Amniotic epithelial cell (primary cell): ENCODE results near the gene BRMS1L.

ENCODE experiments used
- DNase-seq: peaks from one replicate; pipeline ENCODE4 v3.0.0-alpha.2; 2010; ENCODE audit warnings: low read depth

BRMS1L gene

GRCh38 chr14:35865611-35866324, 39.6 kb downstream of the BRMS1L start:
- peak; percentile 58 for DNase-seq

DNA sequence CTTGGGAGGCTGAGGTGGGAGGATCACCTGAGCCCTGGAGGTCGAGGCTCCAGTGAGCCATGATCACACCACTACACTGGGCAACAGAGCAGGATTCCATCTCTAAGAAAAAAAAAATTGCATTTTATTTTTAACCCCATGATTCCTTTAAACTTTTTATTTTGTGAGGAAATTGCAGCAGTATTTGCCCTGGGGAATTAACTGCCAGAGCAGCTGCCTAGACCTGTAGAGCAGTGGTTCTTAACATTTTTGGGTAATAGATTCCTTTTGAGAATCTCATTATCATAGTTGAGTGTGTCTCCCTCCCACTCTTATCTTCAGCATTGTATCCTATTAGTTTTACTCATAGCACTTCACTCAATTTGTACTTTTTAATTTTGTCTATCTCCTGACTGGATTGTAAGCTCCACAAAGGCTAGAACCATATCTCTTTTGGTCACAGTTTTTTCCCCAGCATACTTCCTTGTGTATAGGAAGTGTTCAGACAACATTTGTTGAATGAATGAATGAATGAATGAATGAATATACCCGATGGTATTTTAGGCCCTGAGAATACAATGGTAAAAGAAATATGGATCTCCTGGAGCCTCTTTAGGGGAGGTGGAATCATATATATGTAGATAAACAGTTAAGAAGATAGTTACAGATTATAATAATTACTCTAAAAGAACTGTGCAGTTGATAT, 40.6 kb downstream of the BRMS1L start:
- DNase-seq = no peak

DNA sequence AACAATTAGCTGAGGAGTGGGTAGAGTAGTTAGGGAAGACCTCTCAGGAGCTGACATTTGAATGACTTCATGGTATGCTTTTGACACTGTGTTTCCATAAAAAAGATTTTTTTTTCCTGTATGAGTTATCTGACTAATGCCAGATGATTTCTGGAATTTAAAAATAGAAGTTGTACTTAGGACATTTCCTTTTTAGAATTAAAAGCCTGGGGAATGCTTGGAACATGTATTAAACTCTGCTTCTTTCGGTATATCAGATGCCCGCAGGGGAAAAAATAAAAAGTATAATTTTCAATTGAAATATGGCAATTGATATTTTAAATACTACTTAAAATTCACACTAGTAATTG, 41.1 kb downstream of the BRMS1L start:
- DNase-seq = no peak

DNA sequence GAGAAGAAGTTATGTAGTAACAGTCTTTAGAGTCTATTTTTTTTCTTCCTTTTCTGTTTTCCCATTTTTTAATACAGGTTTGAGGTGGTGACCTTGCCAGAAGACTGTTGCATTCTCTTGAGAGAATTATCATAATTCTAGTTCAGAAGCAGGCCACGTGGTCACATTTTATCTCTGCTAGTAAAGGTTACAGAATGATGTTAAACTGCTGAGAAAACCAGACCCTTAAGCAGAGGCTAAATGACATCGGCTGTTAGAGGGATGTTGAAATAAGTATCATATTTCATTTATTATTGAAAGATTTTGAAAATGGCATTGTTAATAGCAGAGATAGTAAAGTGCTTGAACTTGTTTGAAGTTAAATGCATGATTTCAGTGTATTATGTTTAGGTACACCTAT, 49.2 kb downstream of the BRMS1L start:
- peak; percentile 51 for DNase-seq

DNA sequence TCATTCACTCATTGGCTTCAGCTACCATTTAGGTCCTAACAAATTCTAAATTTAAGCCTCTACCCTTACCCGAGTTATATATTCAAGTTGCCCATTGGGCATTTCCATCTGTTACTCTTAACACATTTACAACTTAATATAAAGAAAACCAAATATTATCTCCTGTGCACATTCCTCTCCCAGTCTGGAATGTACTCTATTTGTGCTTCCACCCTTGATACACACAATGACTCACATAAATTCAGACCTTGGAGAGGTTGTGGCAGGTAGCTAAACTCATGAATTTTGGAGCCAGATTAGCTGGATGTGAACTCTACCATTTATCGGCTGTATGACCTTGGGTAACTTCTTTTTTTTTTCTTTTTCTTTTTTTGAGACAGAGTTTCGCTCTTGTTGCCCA, 51.1 kb downstream of the BRMS1L start:
- peak; percentile 56 for DNase-seq

DNA sequence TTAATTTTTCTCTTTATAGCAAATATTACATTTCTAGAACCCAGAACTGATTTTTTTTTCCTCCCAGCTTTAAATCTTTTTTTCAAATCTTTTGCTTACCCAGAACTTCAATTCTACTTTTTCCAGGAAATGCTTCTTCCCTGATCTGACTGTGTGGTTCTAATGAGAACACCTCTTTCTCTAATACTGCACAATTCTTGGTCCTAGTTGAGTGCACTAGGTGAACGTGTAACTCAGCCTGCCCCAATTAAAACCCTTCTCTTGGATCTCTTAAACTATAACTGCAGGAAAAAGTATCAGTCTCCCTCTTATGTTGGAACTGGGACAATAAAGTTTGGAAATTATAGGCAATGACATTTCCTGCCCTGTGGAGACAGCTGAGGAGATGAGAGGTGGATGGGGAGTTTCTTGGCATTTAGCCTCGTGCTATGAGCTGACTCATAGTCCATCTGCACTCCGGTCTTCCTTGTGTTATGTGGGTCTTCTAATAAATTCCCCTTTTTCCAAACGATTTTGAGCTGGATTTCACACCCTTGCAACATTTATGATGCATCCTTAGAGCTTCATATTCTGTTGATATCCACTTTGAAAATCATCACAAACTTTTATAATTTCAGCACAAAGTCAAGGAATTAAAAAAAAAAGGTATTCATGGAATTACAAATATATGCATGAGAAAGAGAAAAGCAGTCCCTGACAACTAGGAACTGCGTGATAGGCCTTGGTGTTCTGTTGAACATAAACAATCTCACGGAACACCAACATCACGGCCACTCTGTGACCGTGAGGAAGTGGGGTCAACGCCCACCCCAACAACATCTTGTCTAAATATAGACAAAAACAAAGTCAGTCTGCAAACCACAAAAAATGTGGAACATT, 52.4 kb downstream of the BRMS1L start:
- DNase-seq = peak; percentile 84

- DNase-seq = peak; percentile 42
Observed at GRCh38 chr14:35879151-35879648, 53.1 kb downstream of the BRMS1L start.

- DNase-seq = peak; percentile 17
Observed at GRCh38 chr14:35879654-35880249, 53.6 kb downstream of the BRMS1L start.

- DNase-seq = no peak
Observed at GRCh38 chr14:35881280-35881679, 55.1 kb downstream of the BRMS1L start.

- DNase-seq = peak; percentile 19
Observed at GRCh38 chr14:35883677-35884293, 57.6 kb downstream of the BRMS1L start.

DNA sequence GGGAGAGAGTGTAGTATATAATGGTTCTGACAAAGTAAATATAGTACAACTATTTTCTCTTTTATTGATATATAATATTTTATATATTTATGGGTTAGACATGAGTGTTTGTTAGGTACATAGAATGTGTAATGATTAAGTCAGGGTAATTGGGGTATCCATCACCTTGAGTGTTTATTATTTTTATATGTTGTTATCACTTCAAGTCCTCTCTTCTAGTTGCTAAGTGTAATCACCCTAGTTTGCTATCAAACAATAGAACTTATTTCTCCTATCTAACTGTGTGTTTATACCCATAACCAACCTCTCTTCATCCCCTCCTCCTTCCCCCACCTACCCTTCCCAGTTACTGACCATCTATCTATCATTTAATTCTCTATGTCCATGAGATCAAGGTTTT, 64.2 kb downstream of the BRMS1L start:
- no peak for DNase-seq

DNA sequence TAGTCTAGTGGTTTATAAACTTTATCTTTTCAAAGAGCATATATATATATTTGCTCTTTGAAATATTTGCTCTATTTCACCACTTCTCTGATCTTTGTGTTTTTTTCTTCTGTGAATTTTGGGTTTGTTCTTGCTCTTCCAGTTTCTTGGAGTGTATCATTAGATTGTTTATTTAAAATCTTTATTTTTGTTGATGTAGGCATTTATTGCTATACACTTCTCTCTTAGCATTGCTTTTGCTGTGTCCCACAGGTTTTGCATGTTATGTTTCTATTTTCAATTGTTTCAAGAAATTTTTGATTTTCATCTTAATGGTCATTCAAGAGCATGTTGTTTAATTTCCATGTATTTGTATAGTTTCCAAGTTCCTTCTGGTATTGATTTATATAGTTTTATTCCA, 69.1 kb downstream of the BRMS1L start:
- DNase-seq = no peak

- DNase-seq = no peak
Observed at GRCh38 chr14:35897616-35898111, 71.5 kb downstream of the BRMS1L start.

DNA sequence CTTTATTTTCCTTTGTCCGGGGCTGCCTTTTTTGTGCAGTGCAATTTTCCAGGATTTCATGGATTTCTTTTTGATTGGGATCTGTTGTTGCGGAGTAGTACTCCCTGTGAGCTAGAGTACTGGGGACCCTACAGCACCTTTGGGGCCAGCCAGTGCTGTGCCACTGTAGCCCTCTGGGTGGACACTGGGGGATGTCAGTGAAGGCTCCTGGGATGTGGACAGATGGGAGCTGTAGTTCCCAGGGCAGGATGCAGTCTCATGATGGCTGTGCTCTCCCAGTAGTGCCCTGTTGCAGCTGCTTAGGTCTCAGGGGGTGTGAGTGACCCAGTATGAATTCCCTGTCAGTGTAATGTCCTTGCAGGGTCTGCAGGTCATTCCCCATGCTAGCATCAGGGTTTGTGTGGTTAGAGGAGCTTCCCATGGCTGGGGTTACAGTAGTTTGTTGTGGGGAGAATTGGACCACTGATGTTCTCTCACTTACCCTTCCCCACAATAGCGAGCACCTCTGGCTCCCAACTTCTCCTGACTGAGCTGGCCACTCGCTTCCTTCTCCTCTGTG, 72.2 kb downstream of the BRMS1L start:
- DNase-seq = no peak

- no peak for DNase-seq
Observed at GRCh38 chr14:35900741-35901140, 74.6 kb downstream of the BRMS1L start.

- DNase-seq = no peak
Observed at GRCh38 chr14:35909665-35910064, 83.5 kb downstream of the BRMS1L start.

DNA sequence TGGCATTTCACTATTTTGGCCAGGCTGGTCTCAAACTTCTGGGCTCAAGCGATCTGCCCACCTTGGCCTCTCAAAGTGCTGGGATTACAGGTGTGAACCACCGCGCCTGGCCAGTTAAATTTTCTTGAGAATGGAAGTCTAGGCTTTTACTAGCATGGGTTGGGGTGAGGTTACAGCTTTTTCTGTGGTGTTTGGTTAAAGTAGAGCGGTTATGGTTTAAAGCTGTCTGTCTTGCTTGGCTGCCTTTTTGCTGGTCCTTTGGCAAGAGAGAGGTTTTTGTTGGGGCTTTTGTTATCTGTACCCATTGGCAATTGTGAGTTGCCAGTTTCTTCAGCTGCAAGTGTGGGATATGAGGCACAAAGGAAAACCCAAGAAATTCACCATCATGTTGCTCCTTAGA, 84.1 kb downstream of the BRMS1L start:
- DNase-seq = no peak

GRCh38 chr14:35911097-35911496, 85.0 kb downstream of the BRMS1L start:
- no peak for DNase-seq

DNA sequence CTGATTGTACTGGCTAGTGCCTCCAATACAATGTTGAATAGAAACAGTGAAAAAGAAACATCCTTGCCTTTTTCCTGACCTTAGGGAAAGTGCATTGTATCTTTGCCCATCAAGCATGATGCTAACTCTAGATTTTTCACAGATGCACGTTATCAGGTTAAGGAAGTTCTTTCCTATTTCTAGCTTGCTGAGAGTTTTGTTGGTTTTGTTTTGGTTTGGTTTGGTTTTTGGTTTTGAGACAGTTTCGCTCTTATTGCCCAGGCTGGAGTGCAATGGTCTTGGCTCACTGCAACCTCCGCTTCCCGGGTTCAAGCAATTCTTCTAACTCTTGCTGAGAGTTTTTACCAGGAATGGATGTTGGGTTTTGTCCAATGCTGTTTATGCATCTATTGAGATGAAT, 89.0 kb downstream of the BRMS1L start:
- DNase-seq = no peak

DNA sequence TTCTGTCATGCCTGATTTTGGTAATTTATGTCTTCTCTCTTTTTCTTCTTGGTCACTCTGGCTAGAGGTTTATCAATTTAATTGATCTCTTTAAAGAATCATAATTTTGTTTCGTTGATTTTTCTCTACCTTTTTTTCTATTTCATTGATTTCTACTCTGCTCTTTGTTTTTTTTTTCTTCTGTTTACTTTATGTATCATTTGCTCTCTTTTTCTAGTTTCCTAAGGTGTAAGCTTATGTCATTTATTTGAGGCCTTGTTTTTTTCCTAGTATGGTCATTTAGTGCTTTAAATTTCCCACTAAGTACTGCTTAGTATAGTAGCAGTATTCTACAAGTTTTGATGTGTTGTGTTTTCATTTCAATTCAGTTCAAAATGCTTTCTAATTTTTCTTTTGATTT, 89.6 kb downstream of the BRMS1L start:
- no peak for DNase-seq
